Immature natural killer cell (primary cell): ENCODE results near the gene SDR42E1. TPM values are rescaled to one million over a fixed set of nuclear protein-coding genes. Genes with fewer than 3 reads are reported as not detected.
A peak's percentile ranks its signal among the peaks of the same experiment; 100 is the strongest.

Experiments used
- DNase-seq, 3 donors: peaks; one replicate each; pipeline ENCODE4 v3.0.0; 2022; ENCODE audit warnings: mixed read lengths in 1 of 3
- H3K27ac Mint-ChIP-seq, 6 donors: one replicate each; pipeline ENCODE4 v1.8.0; 2020; ENCODE audit warnings: mixed read lengths in 6 of 6, mild to moderate bottlenecking in 5 of 6, inconsistent platforms in 4 of 6, moderate library complexity in 3 of 6
- H3K27me3 Mint-ChIP-seq, 3 donors: one replicate each; pipeline ENCODE4 v1.8.0; 2020 to 2021; ENCODE audit warnings: low read depth in 3 of 3, mild to moderate bottlenecking in 3 of 3, mixed read lengths in 3 of 3, moderate library complexity in 3 of 3, inconsistent platforms in 1 of 3
- H3K36me3 Mint-ChIP-seq, 3 donors: one replicate each; pipeline ENCODE4 v1.8.0; 2020; ENCODE audit warnings: mixed read lengths in 3 of 3, inconsistent platforms in 2 of 3, mild to moderate bottlenecking in 2 of 3
- H3K4me1 Mint-ChIP-seq, 2 donors: one replicate each; pipeline ENCODE4 v1.8.0; 2020; ENCODE audit warnings: inconsistent platforms in 2 of 2, mild to moderate bottlenecking in 2 of 2, mixed read lengths in 2 of 2, moderate library complexity in 1 of 2
- H3K4me3 Mint-ChIP-seq, 5 donors: one replicate each; pipeline ENCODE4 v1.8.0; 2020; ENCODE audit warnings: mild to moderate bottlenecking in 5 of 5, mixed read lengths in 5 of 5, inconsistent platforms in 3 of 5, moderate library complexity in 3 of 5
- H3K9me3 Mint-ChIP-seq, 6 donors: one replicate each; pipeline ENCODE4 v1.8.0; 2020; ENCODE audit warnings: mild to moderate bottlenecking in 6 of 6, mixed read lengths in 6 of 6, inconsistent platforms in 4 of 6, moderate library complexity in 3 of 6
- polyA plus RNA-seq, 3 donors: library from polyadenylated mRNA; unstranded; fragments of 300-500 nt; fragmentation: Illumina TruSeq; gene quantifications; one replicate each; pipeline ENCODE4 v1.2.3, GENCODE V29; 2021

SDR42E1 gene
- polyA plus RNA-seq, 3 donors from 2014 or later: 0.13 to 2.1 (median 2.0) TPM

- Mint-ChIP-seq H3K27ac (peak overlapping the region in 1 of 6 donors; percentile 17), H3K36me3 (peaks cover 4 to 24% (median 9%) of the 10 kb centered on the region in 3 donors)
Measured at GRCh38 chr16:82008957-82009592, 2.2 kb downstream of the SDR42E1 start.

GRCh38 chr16:82007189-82007588 is 4.1 kb downstream of the SDR42E1 start:
- Mint-ChIP-seq H3K9me3 (peaks cover 0 to 8% (median 0%) of the 10 kb centered on the region in 6 donors), H3K27ac (no peak overlapping the region), H3K4me1 (peaks cover 23 to 34% of the 10 kb centered on the region in 2 donors), H3K27me3 (peaks cover 0 to 6% (median 1%) of the 10 kb centered on the region in 3 donors), H3K36me3 (peaks cover 10 to 28% (median 12%) of the 10 kb centered on the region in 3 donors), H3K4me3 (no peak overlapping the region)
- no peak for DNase-seq

More at GRCh38 chr16:82008957-82009592, 2.2 kb downstream of the SDR42E1 start:
- peaks cover 23 to 34% of the 10 kb centered on the region in 2 donors for H3K4me1 Mint-ChIP-seq
- no peak for DNase-seq
- H3K27me3 Mint-ChIP-seq: peaks cover 0 to 6% (median 1%) of the 10 kb centered on the region in 3 donors
- H3K9me3 Mint-ChIP-seq: peaks cover 0 to 8% (median 0%) of the 10 kb centered on the region in 6 donors
- peak overlapping the region in 2 of 5 donors; percentile 19 to 36 for H3K4me3 Mint-ChIP-seq

GRCh38 chr16:82006036-82006435 is 5.2 kb downstream of the SDR42E1 start:
- Mint-ChIP-seq H3K36me3 (peaks cover 11 to 32% (median 12%) of the 10 kb centered on the region in 3 donors), H3K4me1 (peaks cover 16 to 24% of the 10 kb centered on the region in 2 donors), H3K4me3 (no peak overlapping the region), H3K27me3 (peaks cover 0 to 4% (median 0%) of the 10 kb centered on the region in 3 donors), H3K27ac (peak overlapping the region in 1 of 6 donors; percentile 43), H3K9me3 (peaks cover 0 to 8% (median 0%) of the 10 kb centered on the region in 6 donors)
- no peak for DNase-seq

- Mint-ChIP-seq H3K9me3 (peaks cover 0 to 8% (median 0%) of the 10 kb centered on the region in 6 donors), H3K27ac (no peak overlapping the region), H3K36me3 (peaks cover 11 to 32% (median 12%) of the 10 kb centered on the region in 3 donors), H3K4me3 (no peak overlapping the region), H3K27me3 (peaks cover 0 to 2% (median 0%) of the 10 kb centered on the region in 3 donors), H3K4me1 (peaks cover 8 to 16% of the 10 kb centered on the region in 2 donors)
- DNase-seq: no peak
Measured at GRCh38 chr16:82005027-82005830, 6.0 kb downstream of the SDR42E1 start.

- Mint-ChIP-seq H3K9me3 (peaks cover 0 to 8% (median 0%) of the 10 kb centered on the region in 6 donors), H3K4me3 (no peak overlapping the region), H3K4me1 (peaks cover 3 to 10% of the 10 kb centered on the region in 2 donors), H3K27me3 (peaks cover 0 to 2% (median 0%) of the 10 kb centered on the region in 3 donors), H3K36me3 (peaks cover 11 to 35% (median 12%) of the 10 kb centered on the region in 3 donors), H3K27ac (no peak overlapping the region)
- DNase-seq: no peak
Measured at GRCh38 chr16:82004601-82005000, 6.7 kb downstream of the SDR42E1 start.

GRCh38 chr16:82002831-82003230 is 8.4 kb downstream of the SDR42E1 start:
- Mint-ChIP-seq H3K27me3 (no peaks in the 10 kb centered on the region), H3K27ac (peak overlapping the region in 1 of 6 donors; percentile 17), H3K9me3 (no peaks in the 10 kb centered on the region), H3K4me1 (peaks cover 0 to 2% of the 10 kb centered on the region in 2 donors), H3K4me3 (no peak overlapping the region), H3K36me3 (peaks cover 4 to 31% (median 16%) of the 10 kb centered on the region in 3 donors)
- DNase-seq: no peak

GRCh38 chr16:81997738-81998137 is 13.5 kb downstream of the SDR42E1 start:
- Mint-ChIP-seq H3K9me3 (no peaks in the 10 kb centered on the region), H3K27me3 (no peaks in the 10 kb centered on the region), H3K27ac (no peak overlapping the region), H3K36me3 (peaks cover 0 to 29% (median 17%) of the 10 kb centered on the region in 3 donors), H3K4me3 (no peak overlapping the region), H3K4me1 (no peaks in the 10 kb centered on the region)
- no peak for DNase-seq

GRCh38 chr16:81996664-81997509 is 14.4 kb downstream of the SDR42E1 start:
- DNase-seq: no peak
- no peaks in the 10 kb centered on the region for H3K27me3 Mint-ChIP-seq
- H3K27ac Mint-ChIP-seq: no peak overlapping the region
- no peaks in the 10 kb centered on the region for H3K9me3 Mint-ChIP-seq
- peaks cover 0 to 27% (median 12%) of the 10 kb centered on the region in 3 donors for H3K36me3 Mint-ChIP-seq
- H3K4me1 Mint-ChIP-seq: no peaks in the 10 kb centered on the region
- H3K4me3 Mint-ChIP-seq: no peak overlapping the region

- Mint-ChIP-seq H3K9me3 (no peaks in the 10 kb centered on the region), H3K36me3 (peaks cover 0 to 25% (median 12%) of the 10 kb centered on the region in 3 donors), H3K4me3 (no peak overlapping the region), H3K27me3 (no peaks in the 10 kb centered on the region), H3K27ac (peak overlapping the region in 1 of 6 donors; percentile 51), H3K4me1 (no peaks in the 10 kb centered on the region)
- DNase-seq: no peak
Measured at GRCh38 chr16:81995651-81996050, 15.6 kb downstream of the SDR42E1 start.

- no peaks in the 10 kb centered on the region for H3K9me3 Mint-ChIP-seq
- H3K4me1 Mint-ChIP-seq: no peaks in the 10 kb centered on the region
- no peak overlapping the region for H3K27ac Mint-ChIP-seq
- no peak overlapping the region for H3K4me3 Mint-ChIP-seq
- no peak for DNase-seq
- peaks cover 0 to 21% (median 12%) of the 10 kb centered on the region in 3 donors for H3K36me3 Mint-ChIP-seq
- H3K27me3 Mint-ChIP-seq: peaks cover 0 to 2% (median 0%) of the 10 kb centered on the region in 3 donors
Measured at GRCh38 chr16:81994485-81994884, 16.8 kb downstream of the SDR42E1 start.

GRCh38 chr16:81992859-81993258 is 18.4 kb downstream of the SDR42E1 start:
- H3K36me3 Mint-ChIP-seq: peaks cover 0 to 11% (median 6%) of the 10 kb centered on the region in 3 donors
- DNase-seq: no peak
- H3K27ac Mint-ChIP-seq: no peak overlapping the region
- H3K9me3 Mint-ChIP-seq: no peaks in the 10 kb centered on the region
- H3K4me3 Mint-ChIP-seq: no peak overlapping the region
- no peaks in the 10 kb centered on the region for H3K4me1 Mint-ChIP-seq
- H3K27me3 Mint-ChIP-seq: peaks cover 0 to 2% (median 0%) of the 10 kb centered on the region in 3 donors

- Mint-ChIP-seq H3K4me1 (no peaks in the 10 kb centered on the region), H3K36me3 (no peaks in the 10 kb centered on the region), H3K9me3 (peaks cover 0 to 3% (median 0%) of the 10 kb centered on the region in 6 donors), H3K4me3 (no peak overlapping the region), H3K27ac (no peak overlapping the region), H3K27me3 (peaks cover 6 to 8% (median 7%) of the 10 kb centered on the region in 3 donors)
- no peak for DNase-seq
Measured at GRCh38 chr16:81987706-81988105, 23.6 kb downstream of the SDR42E1 start.

GRCh38 chr16:81987121-81987520 is 24.1 kb downstream of the SDR42E1 start:
- no peaks in the 10 kb centered on the region for H3K36me3 Mint-ChIP-seq
- peaks cover 0 to 3% (median 0%) of the 10 kb centered on the region in 6 donors for H3K9me3 Mint-ChIP-seq
- H3K27me3 Mint-ChIP-seq: peaks cover 7 to 12% (median 8%) of the 10 kb centered on the region in 3 donors
- H3K27ac Mint-ChIP-seq: no peak overlapping the region
- DNase-seq: no peak
- no peaks in the 10 kb centered on the region for H3K4me1 Mint-ChIP-seq
- H3K4me3 Mint-ChIP-seq: no peak overlapping the region
